T1000 (cell line): ENCODE measurements around the gene TENM3.
A peak's percentile ranks its signal among the peaks of the same experiment; 100 is the strongest.

Experiments
- DNase-seq: peaks from one replicate; lab custom pipeline; 2025; ENCODE audit warnings: mixed read lengths; lab: John Stamatoyannopoulos, UW

Gene TENM3

GRCh38 chr4:182288534-182288933 is 45.3 kb downstream of the TENM3 start:
- no peak for DNase-seq

GRCh38 chr4:182289809-182290208 is 46.6 kb downstream of the TENM3 start:
- no peak for DNase-seq

GRCh38 chr4:182291175-182291574 is 48.0 kb downstream of the TENM3 start:
- no peak for DNase-seq

GRCh38 chr4:182291597-182292270 is 48.5 kb downstream of the TENM3 start:
- DNase-seq = no peak

GRCh38 chr4:182292612-182293011 is 49.4 kb downstream of the TENM3 start:
- DNase-seq = no peak

- DNase-seq = no peak
Measured at GRCh38 chr4:182293691-182294255, 50.6 kb downstream of the TENM3 start.

DNA sequence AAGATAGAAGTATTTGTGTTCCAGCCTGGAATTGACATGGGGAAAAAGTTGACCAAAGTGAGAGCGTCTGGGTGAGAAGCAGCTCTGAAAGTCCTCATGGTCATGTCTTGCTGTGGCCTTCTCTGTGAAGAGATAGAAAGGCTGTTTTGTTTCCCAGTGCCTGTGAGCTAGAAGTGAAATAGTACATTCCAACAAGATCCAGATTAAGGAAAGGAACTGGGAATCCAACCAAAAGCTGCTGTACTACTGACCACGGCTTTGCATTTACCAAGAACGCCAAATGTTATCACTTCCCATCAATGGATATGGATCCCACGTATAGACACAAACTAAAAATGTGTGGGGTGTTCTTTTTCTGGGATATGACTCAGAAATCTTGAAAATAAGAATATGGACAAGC is 51.2 kb downstream of the TENM3 start:
- DNase-seq = no peak

DNA sequence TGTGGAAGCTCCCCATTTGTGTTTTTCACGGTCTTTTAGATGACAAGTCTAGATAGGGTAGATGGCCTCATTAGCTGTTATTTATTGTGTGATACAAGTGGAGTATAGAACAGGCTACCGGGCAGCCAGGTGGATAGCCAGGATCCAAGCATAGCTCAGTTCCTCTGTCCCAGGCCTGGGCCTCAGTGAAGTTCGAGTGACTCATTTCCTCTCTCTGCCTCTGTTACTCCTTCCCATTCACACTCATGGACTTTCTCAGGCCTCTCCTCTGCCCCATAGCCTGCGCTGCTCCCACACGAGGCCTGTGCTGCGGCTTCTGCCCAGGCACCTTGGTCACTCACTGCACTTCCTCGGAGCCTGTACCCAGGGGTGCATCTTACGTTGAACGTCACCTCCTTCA is 54.5 kb downstream of the TENM3 start:
- no peak for DNase-seq

DNA sequence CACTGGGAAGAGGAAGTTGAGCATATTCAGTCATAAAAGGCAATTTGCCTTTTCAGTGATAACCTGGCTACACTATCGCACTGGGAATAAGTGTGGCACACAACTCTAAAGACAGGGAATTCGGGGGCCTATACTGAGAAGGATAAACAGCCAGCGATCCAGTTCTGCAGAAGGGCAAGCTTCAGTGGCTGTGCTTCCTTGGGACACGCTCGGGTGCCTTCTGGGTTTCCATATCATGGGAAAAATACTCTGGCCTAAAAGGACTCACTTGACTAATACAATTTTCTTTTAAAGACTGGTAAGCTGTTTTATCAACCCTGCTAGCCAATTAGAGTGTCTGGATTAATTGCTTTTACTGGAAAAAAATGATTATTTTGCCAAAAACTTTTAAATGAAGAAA is 58.5 kb downstream of the TENM3 start:
- no peak for DNase-seq

- DNase-seq = no peak
Measured at GRCh38 chr4:182303847-182304246, 60.6 kb downstream of the TENM3 start.

GRCh38 chr4:182306792-182307507 is 63.7 kb downstream of the TENM3 start:
- DNase-seq = no peak

DNA sequence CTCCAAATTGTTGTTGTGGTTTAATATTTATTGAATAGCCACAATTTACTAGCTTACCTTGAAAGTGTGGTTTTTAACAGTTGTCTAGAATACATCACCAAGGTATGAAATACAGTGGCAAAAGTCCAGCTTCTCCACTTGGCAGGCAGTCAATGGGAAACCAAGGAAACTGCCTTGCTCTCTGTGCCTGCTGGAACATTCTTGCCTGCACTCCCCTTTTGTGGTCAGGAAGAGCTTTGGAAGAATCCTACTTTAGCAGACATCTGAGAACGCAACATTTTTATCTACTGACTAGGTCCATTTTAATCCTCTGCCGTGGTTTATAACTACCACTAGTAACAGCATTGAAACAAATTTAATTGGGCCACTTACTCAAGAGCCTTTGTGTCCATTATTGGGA is 64.5 kb downstream of the TENM3 start:
- DNase-seq = peak; percentile 32

DNA sequence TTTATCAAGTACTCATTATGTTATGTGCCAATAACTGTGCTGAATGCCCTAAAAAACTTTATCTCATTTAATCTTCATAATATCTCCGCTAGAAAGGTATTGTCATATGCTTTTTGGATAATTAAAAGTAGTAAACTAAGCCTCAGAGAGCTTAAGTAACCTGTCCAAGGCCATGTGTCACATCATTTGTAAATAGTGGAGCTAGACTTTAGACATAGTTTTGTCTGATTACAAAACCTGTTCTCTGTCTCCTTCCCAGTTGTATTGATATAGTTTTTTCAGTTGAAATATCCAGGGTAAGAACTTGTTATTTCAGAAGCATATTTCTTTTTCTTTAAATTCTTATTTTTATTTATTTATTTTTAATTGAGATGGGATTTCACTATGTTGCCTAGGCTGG is 66.7 kb downstream of the TENM3 start:
- no peak for DNase-seq

- no peak for DNase-seq
Measured at GRCh38 chr4:182310316-182310715, 67.1 kb downstream of the TENM3 start.

DNA sequence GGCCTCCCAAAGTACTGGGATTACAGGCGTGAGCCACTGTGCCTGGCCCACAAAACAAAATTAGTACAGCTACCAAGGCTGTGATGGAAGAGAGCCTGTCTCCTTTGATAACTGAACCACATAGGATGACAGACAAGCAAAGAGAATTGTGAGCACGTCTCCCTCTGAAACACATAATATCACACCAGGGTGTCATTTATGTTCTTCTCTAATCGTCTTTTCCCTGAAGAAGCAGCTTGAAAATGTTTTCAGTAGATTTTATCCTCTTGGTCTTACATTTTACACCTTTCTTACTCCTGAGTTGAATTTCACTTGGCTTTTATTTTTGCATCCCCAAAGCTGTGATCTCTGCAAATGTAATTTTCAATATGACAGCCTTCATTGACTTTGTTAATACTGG is 67.8 kb downstream of the TENM3 start:
- no peak for DNase-seq

- DNase-seq = no peak
Measured at GRCh38 chr4:182314537-182314936, 71.3 kb downstream of the TENM3 start.

DNA sequence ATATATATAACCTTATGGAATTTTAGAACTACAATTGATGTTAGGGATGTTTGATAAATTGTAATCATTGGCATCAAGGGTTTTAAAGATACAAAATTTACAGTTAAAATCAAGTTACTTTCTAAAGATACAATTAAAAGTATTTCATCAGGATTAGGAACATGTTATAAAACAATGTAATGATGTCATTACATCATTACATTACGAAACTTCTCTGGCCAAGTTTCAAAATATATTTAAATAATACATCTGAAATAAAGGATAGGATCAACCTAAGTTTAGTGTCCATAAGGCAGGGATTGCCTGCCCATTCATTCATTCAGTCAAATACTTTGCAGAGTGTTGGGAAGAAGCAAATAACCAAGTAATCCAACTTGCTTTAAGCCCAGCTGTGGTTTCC is 75.1 kb downstream of the TENM3 start:
- DNase-seq = no peak

GRCh38 chr4:182320092-182320491 is 76.9 kb downstream of the TENM3 start:
- DNase-seq = no peak

DNA sequence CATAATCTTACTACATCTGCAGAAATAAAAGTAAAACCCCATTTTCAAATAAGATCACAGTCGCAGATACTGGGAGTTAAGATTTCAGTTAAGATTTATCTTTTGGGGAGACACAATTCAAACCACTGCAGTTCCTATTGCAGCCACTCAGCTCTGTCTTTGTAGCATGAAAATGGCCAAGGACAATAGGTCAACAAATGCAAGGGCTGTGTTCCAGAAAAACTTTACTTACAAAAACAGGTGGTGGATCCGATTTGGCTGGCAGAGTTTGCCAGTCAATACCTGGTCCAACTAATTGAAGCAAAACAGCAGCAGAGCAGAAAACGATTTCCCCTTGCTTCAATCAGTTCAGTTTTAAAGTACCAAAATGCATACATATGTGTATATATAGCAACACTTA is 77.4 kb downstream of the TENM3 start:
- DNase-seq = no peak

DNA sequence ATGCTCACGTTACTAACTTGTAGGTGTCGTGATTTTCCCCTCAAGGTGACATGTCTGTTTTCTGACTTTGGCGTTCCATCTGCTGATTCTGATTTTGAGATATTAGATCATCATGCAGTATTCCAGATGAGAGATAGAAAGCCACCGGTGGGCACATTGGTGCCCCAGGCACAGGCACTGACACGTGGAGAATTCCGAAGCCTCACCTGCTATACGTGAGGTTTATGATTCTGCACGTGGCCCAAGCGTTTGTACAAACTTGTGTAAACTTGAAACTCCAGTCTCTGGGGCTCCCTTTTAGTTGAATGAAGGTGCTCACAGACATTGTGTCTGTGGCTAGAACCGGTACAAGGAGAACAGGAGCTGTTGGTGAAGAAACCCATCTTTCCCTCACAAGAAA is 81.1 kb downstream of the TENM3 start:
- no peak for DNase-seq

GRCh38 chr4:182325397-182325796 is 82.2 kb downstream of the TENM3 start:
- DNase-seq = no peak

DNA sequence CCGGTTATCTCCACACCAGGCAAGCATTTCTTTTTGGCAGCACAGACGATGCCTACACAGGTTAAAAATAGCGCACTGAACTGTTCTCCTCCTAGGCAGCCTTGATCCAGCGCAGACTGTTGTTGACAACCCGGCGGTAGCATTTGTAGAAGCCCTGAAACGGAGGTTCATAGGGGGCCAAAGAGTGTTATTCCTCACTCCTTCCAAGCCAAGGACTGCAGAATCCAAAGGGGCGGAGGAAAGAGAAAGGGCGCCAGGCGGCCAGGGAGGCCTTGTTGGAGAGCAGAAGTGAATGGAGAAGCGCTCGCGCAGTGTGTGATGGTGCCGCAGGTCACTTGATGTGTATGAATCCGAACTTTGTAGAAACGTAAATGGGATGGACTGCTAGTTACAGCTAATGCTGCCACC is 82.7 kb downstream of the TENM3 start:
- no peak for DNase-seq

DNA sequence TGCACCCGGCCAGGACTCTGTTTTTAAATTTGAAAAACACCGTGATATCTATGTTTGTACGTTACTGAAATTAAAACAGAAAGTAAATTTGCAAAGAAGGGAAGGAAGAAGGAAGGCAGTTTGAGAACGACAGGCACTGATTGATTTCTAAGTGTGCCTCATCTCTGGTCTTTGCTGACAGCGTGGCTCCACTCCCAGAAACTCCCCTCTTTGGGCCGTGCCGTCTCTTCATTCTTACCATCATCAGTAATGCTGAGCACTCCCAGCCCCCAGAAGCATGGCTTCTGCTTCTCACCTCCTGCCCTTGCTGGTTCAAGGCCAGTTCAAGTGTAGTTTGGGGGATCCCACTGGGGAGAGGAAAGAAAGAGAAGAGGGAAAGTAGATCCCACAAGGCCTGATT is 85.3 kb downstream of the TENM3 start:
- DNase-seq = no peak

- no peak for DNase-seq
Measured at GRCh38 chr4:182337366-182337765, 94.2 kb downstream of the TENM3 start.
